GM23338 (cell line): ENCODE results near the gene TTF1. TPM values are rescaled to one million over a fixed set of nuclear protein-coding genes. Genes with fewer than 3 reads are reported as not detected.

Experiments
- ATAC-seq: fragments of 200-7000 bp; cut with Tn5 transposase; 3 replicates; pipeline ENCODE4 v1.9.1; 2020
- DNase-seq: peaks from one replicate; pipeline ENCODE4 v3.0.0-alpha.2; 2015; ENCODE audit warnings: low spot score
- H2AFZ ChIP-seq: fragments of 200-600 bp; sonication (generic); 2 replicates; pipeline ENCODE4 v1.8.0; 2016; ENCODE audit warnings: antibody characterized with exemption, mild to moderate bottlenecking, moderate library complexity
- H3F3A ChIP-seq: fragments of 200-600 bp; sonication (generic); replicated peaks from 2 replicates; pipeline ENCODE4 v1.8.0; 2017; ENCODE audit warnings: antibody characterized with exemption, mixed run types, low read depth
- H3K27ac ChIP-seq: fragments of 200-600 bp; sonication (generic); 2 replicates; pipeline ENCODE4 v1.6.1; 2016; ENCODE audit warnings: low read depth
- H3K27me3 ChIP-seq: fragments of 200-600 bp; sonication (generic); 2 replicates; pipeline ENCODE4 v1.8.0; 2016; ENCODE audit warnings: mild to moderate bottlenecking, mixed run types, moderate library complexity; ENCODE audit not compliant: insufficient read depth
- H3K36me3 ChIP-seq: fragments of 200-600 bp; sonication (generic); 2 replicates; pipeline ENCODE4 v1.8.0; 2016; ENCODE audit warnings: mild to moderate bottlenecking; ENCODE audit not compliant: insufficient read depth
- H3K4me1 ChIP-seq: fragments of 200-600 bp; sonication (generic); 2 replicates; pipeline ENCODE4 v1.8.0; 2016; ENCODE audit warnings: mild to moderate bottlenecking, moderate library complexity; ENCODE audit not compliant: insufficient read depth
- H3K4me2 ChIP-seq: fragments of 200-600 bp; sonication (generic); 2 replicates; pipeline ENCODE4 v1.7.1; 2017; ENCODE audit warnings: mixed run types
- H3K4me3 ChIP-seq: fragments of 200-600 bp; sonication (generic); 2 replicates; pipeline ENCODE4 v1.6.1; 2016; ENCODE audit warnings: mixed run types
- H3K79me2 ChIP-seq: fragments of 200-600 bp; sonication (generic); replicated peaks from 2 replicates; pipeline ENCODE4 v1.8.0; 2017; ENCODE audit warnings: mild to moderate bottlenecking; ENCODE audit not compliant: insufficient read depth
- H3K9me2 ChIP-seq: fragments of 200-600 bp; sonication (generic); 2 replicates; pipeline ENCODE4 v1.8.0; 2017; ENCODE audit not compliant: insufficient read depth
- H4K20me1 ChIP-seq: fragments of 200-600 bp; sonication (generic); replicated peaks from 2 replicates; pipeline ENCODE4 v1.8.0; 2017; ENCODE audit warnings: mild to moderate bottlenecking; ENCODE audit not compliant: insufficient read depth
- H3K27ac Mint-ChIP-seq: 2 replicates; pipeline ENCODE4 v1.8.0; 2020; ENCODE audit warnings: inconsistent platforms, mild to moderate bottlenecking, moderate library complexity, mixed read lengths
- H3K27me3 Mint-ChIP-seq: 3 replicates; pipeline ENCODE4 v1.8.0; 2022; ENCODE audit warnings: low read depth, mild to moderate bottlenecking, moderate library complexity, mixed read lengths, inconsistent platforms; ENCODE audit not compliant: insufficient read depth, poor library complexity
- H3K36me3 Mint-ChIP-seq: 3 replicates; pipeline ENCODE4 v1.8.0; 2021; ENCODE audit warnings: low read depth, mild to moderate bottlenecking, inconsistent platforms, moderate library complexity, mixed read lengths
- H3K4me1 Mint-ChIP-seq: 3 replicates; pipeline ENCODE4 v1.8.0; 2020; ENCODE audit warnings: mild to moderate bottlenecking, inconsistent platforms, mixed read lengths
- H3K4me3 Mint-ChIP-seq: 3 replicates; pipeline ENCODE4 v1.8.0; 2021; ENCODE audit warnings: moderate library complexity, mild to moderate bottlenecking, inconsistent platforms, mixed read lengths
- H3K9me3 Mint-ChIP-seq: 3 replicates; pipeline ENCODE4 v1.8.0; 2020; ENCODE audit warnings: moderate library complexity, mild to moderate bottlenecking, inconsistent platforms, mixed read lengths
- CREB1 ChIP-seq: fragments of 250-450 bp; sonication (Bioruptor Pico); IDR thresholded peaks from 2 replicates; pipeline ENCODE4 v1.5.0; 2020; ENCODE audit warnings: low read depth, mild to moderate bottlenecking, moderate library complexity
- CTCF ChIP-seq, 2 experiments: fragments of 200-600 bp in 1 of 2; sonication (generic) in 1 of 2; conservative IDR thresholded peaks; 2 replicates each; pipeline versions ENCODE4 v1.5.1 to v1.6.1; 2016 to 2017; ENCODE audit warnings: antibody characterized with exemption in 2 of 2, low read depth in 2 of 2, mild to moderate bottlenecking in 2 of 2, moderate library complexity in 1 of 2
- JUNB ChIP-seq: IDR thresholded peaks from one replicate; pipeline ENCODE4 v1.6.1; 2016; ENCODE audit warnings: antibody characterized with exemption; ENCODE audit not compliant: unreplicated experiment
- NANOG ChIP-seq: IDR thresholded peaks from 2 replicates; pipeline ENCODE4 v1.6.1; 2016; ENCODE audit warnings: antibody characterized with exemption, borderline replicate concordance
- ZNF114 ChIP-seq: fragments of 250-450 bp; sonication (Bioruptor Pico); IDR thresholded peaks from 2 replicates; pipeline ENCODE4 v1.5.0; 2020; ENCODE audit warnings: mild to moderate bottlenecking, moderate library complexity
- ZNF462 ChIP-seq: fragments of 250-450 bp; sonication (Bioruptor Pico); IDR thresholded peaks from 2 replicates; pipeline ENCODE4 v1.5.0; 2020; ENCODE audit warnings: mild to moderate bottlenecking, moderate library complexity
- polyA plus RNA-seq: library from polyadenylated mRNA; unstranded; fragments of >200 nt; fragmentation: Nextera tagmentation; extraction: Ambion mirVana; gene quantifications from 2 replicates; pipeline ENCODE4 v1.2.1, GENCODE V29; 2016
- total RNA-seq: library from RNA; depleted of rRNA; stranded (reverse); fragments of >200 nt; shearing (Covaris generic); gene quantifications from 2 replicates; pipeline ENCODE4 v1.2.3, GENCODE V29; 2014

Gene TTF1
- total and polyA plus RNA-seq, 2 experiments from 2014 or later = 14.9 to 25.0 TPM

GRCh38 chr9:132348676-132349075 is 58.0 kb downstream of the TTF1 start:
- Histone ChIP-seq H3K27me3 (no peaks in the 10 kb centered on the region), H3K4me2 (no peak overlapping the region), H3K36me3 (peaks cover 83% of the 10 kb centered on the region), H3K4me3 (no peak overlapping the region), H4K20me1 (peaks cover 25% of the 10 kb centered on the region), H2AFZ (no peak overlapping the region), H3K9me2 (no peaks in the 10 kb centered on the region), H3K4me1 (peaks cover 8% of the 10 kb centered on the region), H3K79me2 (peaks cover 38% of the 10 kb centered on the region), H3K27ac (no peak overlapping the region), H3F3A (no peaks in the 10 kb centered on the region)
- DNase-seq (no peak), ATAC-seq (no peak)
- peaks cover 15% of the 10 kb centered on the region; the same call in 2 of the 3 replicates for H3K4me1 Mint-ChIP-seq
- H3K36me3 Mint-ChIP-seq = peaks cover 70% of the 10 kb centered on the region
- no peaks in the 10 kb centered on the region for H3K9me3 Mint-ChIP-seq
- H3K27ac Mint-ChIP-seq = no peak overlapping the region
- no peak overlapping the region for H3K4me3 Mint-ChIP-seq
- H3K27me3 Mint-ChIP-seq = peaks cover 1% of the 10 kb centered on the region
- TF ChIP-seq ZNF114 (CRISPR knock-in tag) (no peak), JUNB (no peak), NANOG (no peak), CREB1 (CRISPR knock-in tag) (no peak)

- peaks cover 68% of the 10 kb centered on the region for H3K36me3 Mint-ChIP-seq
- Histone ChIP-seq H3K79me2 (peaks cover 17% of the 10 kb centered on the region), H3K27me3 (no peaks in the 10 kb centered on the region), H4K20me1 (peaks cover 25% of the 10 kb centered on the region; the same call in 1 of the 2 replicates), H3F3A (0 out of 2 replicates have a peak, but pooled peaks cover 3% of the 10 kb centered on the region), H3K36me3 (peaks cover 84% of the 10 kb centered on the region), H3K9me2 (no peaks in the 10 kb centered on the region), H2AFZ (no peak overlapping the region), H3K4me1 (no peaks in the 10 kb centered on the region), H3K4me2 (no peak overlapping the region), H3K4me3 (no peak overlapping the region), H3K27ac (no peak overlapping the region)
- no peak for DNase-seq
- no peak overlapping the region for H3K27ac Mint-ChIP-seq
- peaks cover 4% of the 10 kb centered on the region for H3K27me3 Mint-ChIP-seq
- H3K4me1 Mint-ChIP-seq = no peaks in the 10 kb centered on the region
- no peaks in the 10 kb centered on the region for H3K9me3 Mint-ChIP-seq
- TF ChIP-seq CTCF (conservative IDR thresholded peaks at IDR 0.05; ENCODE audit: low read depth in 2 of 2) (no peak), ZNF462 (CRISPR knock-in tag) (no peak)
- no peak for ATAC-seq
- H3K4me3 Mint-ChIP-seq = no peak overlapping the region
These were observed 60.5 kb downstream of the TTF1 start for GRCh38 chr9:132346177-132346576.
